ENCODE results near the gene PLEK2. TPM values are rescaled to one million over a fixed set of nuclear protein-coding genes. Genes with fewer than 3 reads are reported as not detected.

The PLEK2 gene, protein sequence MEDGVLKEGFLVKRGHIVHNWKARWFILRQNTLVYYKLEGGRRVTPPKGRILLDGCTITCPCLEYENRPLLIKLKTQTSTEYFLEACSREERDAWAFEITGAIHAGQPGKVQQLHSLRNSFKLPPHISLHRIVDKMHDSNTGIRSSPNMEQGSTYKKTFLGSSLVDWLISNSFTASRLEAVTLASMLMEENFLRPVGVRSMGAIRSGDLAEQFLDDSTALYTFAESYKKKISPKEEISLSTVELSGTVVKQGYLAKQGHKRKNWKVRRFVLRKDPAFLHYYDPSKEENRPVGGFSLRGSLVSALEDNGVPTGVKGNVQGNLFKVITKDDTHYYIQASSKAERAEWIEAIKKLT
- total RNA-seq: 10 to 100 TPM in 4 of 6 experiments, 1 to 10 TPM in 2; 8.3 to 16.2 (median 12.1) TPM
- long read RNA-seq, partial matches to known transcripts: 0 of 3 reads
- long read RNA-seq, other reads (novel, unspliced or antisense): 0 of 3 reads

DNA sequence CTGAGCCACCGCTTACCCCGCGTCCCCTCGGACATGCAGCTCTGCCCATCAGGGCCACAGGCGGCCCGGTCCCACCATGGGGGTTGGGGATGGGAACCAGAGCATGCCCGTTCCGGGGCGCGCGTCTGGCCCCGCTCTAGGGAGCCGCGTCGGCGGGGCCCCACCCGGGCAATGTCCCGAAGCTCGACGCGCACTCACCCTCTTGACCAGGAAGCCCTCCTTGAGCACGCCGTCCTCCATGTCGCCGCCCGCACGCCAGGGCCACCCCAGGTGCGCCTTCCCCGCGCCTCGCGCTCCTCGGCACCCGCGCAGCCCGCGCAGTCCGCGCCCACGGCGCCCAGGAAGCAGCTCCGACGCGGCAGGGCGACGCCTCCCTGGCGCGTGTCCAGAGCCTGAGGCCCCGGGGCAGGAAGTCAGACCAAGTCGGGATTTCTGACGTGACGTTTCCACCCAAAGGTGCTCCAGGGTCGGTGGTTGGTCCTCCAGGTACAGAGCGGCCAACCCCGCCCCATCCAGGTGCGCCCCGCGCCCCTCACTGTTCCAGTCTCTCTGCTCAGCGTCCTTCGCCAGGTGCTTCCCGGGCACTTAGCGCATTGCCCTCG lies at the start of gene PLEK2:
Gene PLEK2 (minus strand): TSS at position 346 of the 602 bp plus-strand sequence. CDS start 106 bp downstream, at position 240.
- Histone ChIP-seq H3K27me3 (no peaks in the 10 kb centered on the region), H3K27ac (peak within 1 kb of the TSS in 1 of 3 donors; percentile 58), H3K4me1 (peaks cover 0 to 12% (median 0%) of the 10 kb centered on the region in 4 donors), H3K36me3 (no peaks in the 10 kb centered on the region), H3K9me3 (no peaks in the 10 kb centered on the region), H3K4me3 (peak within 1 kb of the TSS; percentile 35 to 60 (median 59))
- TF ChIP-seq, protein P1, sequence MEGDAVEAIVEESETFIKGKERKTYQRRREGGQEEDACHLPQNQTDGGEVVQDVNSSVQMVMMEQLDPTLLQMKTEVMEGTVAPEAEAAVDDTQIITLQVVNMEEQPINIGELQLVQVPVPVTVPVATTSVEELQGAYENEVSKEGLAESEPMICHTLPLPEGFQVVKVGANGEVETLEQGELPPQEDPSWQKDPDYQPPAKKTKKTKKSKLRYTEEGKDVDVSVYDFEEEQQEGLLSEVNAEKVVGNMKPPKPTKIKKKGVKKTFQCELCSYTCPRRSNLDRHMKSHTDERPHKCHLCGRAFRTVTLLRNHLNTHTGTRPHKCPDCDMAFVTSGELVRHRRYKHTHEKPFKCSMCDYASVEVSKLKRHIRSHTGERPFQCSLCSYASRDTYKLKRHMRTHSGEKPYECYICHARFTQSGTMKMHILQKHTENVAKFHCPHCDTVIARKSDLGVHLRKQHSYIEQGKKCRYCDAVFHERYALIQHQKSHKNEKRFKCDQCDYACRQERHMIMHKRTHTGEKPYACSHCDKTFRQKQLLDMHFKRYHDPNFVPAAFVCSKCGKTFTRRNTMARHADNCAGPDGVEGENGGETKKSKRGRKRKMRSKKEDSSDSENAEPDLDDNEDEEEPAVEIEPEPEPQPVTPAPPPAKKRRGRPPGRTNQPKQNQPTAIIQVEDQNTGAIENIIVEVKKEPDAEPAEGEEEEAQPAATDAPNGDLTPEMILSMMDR (IDR thresholded peaks at IDR 0.05): no peak
- peak; percentile 28 for TF ChIP-seq POLR2A (IDR thresholded peaks at IDR 0.05)
- WGBS (ENCODE audit: insufficient coverage, low coverage, low lambda C conversion rate, missing lambda C conversion rate): 4% methylated on average over 12 of the region's 63 CpGs
- intact Hi-C loops (cut with DNase I): no loop called here
- DNase-seq: peak; percentile 69 to 78 (median 71)
- peak; percentile 55 to 69 (median 61) for ATAC-seq

DNA sequence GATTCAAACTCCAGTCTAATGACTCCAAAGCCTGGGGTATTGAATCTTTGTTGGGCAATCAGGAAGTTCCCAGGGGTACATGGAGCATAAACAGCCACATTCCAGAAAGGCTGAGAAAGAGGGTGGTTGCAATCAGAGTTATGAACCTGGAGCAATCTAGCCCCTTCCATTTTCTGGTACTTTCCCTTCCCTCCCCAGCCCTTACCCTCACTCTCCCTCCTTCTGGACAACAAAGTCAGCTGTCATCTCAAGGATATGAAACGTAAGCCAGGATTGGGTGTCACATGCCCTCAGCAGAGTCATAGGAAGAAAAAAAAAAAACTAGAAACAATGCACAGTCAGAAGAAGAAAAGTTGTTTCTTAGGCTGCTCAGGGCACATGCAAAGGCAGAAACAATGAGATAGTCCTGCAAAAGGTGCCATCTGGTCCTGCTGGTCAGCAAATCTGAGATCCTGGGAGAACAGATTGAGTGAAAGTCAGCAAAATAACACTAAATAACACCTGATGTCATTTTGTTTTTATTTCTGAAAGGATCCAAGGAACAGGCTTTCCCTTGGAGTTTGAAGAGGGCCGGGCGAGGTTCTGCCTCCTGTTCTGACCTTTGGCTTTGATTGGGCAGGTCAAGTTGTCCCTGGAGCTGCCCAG lies 49.5 kb upstream of the PLEK2 start:
- H3K27ac ChIP-seq: no peak overlapping the region
- intact Hi-C loops (cut with DNase I): no loop called here
- WGBS (ENCODE audit: insufficient coverage, low coverage, low lambda C conversion rate, missing lambda C conversion rate): 61% methylated on average over 3 of the region's 3 CpGs
- H3K4me1 ChIP-seq: no peaks in the 10 kb centered on the region
- no peak overlapping the region for H3K4me3 ChIP-seq
- ATAC-seq (no peak), DNase-seq (no peak)
- TF ChIP-seq, protein P1 (IDR thresholded peaks at IDR 0.05): no peak
- no peak for TF ChIP-seq POLR2A (IDR thresholded peaks at IDR 0.05)
- H3K36me3 ChIP-seq: no peaks in the 10 kb centered on the region
- H3K9me3 ChIP-seq: no peaks in the 10 kb centered on the region
- no peaks in the 10 kb centered on the region for H3K27me3 ChIP-seq

DNA sequence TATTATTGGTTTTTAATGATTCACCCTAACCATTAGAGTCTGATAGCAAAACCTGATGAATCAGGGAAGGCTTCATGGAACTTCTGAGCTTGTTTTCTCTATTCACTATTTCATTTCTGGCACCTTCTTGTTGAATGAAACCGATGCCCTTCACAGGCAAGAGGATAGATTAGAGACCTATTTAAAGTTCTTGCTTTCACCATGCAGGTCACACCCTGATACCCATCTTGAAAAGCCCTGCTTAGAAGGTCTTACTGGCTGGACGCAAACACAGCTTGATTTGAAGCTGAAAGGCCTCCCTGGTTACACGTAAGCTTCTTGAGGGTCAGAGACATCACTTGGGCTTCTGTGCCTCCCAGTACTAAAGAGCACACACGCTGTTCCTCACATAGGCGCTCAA lies 47.4 kb upstream of the PLEK2 start:
- H3K9me3 ChIP-seq: no peaks in the 10 kb centered on the region
- no peaks in the 10 kb centered on the region for H3K36me3 ChIP-seq
- no peak overlapping the region for H3K4me3 ChIP-seq
- no peaks in the 10 kb centered on the region for H3K27me3 ChIP-seq
- intact Hi-C loops (cut with DNase I): no loop called here
- 71% methylated on average over 4 of the region's 5 CpGs for WGBS (ENCODE audit: insufficient coverage, low coverage, low lambda C conversion rate, missing lambda C conversion rate)
- no peak for ATAC-seq
- no peak for TF ChIP-seq POLR2A (IDR thresholded peaks at IDR 0.05)
- TF ChIP-seq, protein P1 (IDR thresholded peaks at IDR 0.05): no peak
- no peak overlapping the region for H3K27ac ChIP-seq
- no peaks in the 10 kb centered on the region for H3K4me1 ChIP-seq
- no peak for DNase-seq

DNA sequence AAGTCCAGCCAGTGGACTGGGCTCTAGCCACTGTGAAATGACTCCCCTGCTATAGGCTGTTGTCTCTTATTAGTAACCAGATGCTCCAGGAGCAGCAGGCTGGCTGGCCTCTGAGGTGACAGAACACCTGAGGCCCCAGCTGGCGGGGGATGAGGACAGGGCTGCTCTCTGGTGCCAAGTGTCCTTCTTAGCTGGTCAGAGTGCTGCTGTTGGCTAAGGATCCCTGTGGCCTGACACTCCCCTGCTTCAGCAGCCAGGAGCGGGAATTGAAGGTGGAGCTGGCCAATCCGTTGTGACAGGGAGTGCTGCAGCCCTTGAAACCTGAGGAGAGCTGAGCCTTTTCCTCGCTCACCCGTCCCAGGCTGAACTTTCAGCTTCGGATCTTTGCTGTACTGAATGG lies 45.8 kb upstream of the PLEK2 start:
- H3K27ac ChIP-seq: no peak overlapping the region

More for the DNA sequence above, 45.8 kb upstream of the PLEK2 start:
- TF ChIP-seq POLR2A (IDR thresholded peaks at IDR 0.05): no peak
- TF ChIP-seq, protein P1 (IDR thresholded peaks at IDR 0.05): no peak
- DNase-seq (no peak), ATAC-seq (peak in 1 of 4 donors; percentile 17)
- 20% methylated on average over 2 of the region's 6 CpGs for WGBS (ENCODE audit: insufficient coverage, low coverage, low lambda C conversion rate, missing lambda C conversion rate)
- H3K27me3 ChIP-seq: no peaks in the 10 kb centered on the region
- H3K4me3 ChIP-seq: no peak overlapping the region
- H3K4me1 ChIP-seq: no peaks in the 10 kb centered on the region
- H3K36me3 ChIP-seq: no peaks in the 10 kb centered on the region
- H3K9me3 ChIP-seq: no peaks in the 10 kb centered on the region
- intact Hi-C loops (cut with DNase I): no loop called here

All from right lobe of liver (tissue), 6 donors.